ENCODE data around the gene ERCC6. TPM values are rescaled to one million over a fixed set of nuclear protein-coding genes. Genes with fewer than 3 reads are reported as not detected.

The ERCC6 gene
- total RNA-seq: 16.2 TPM

DNA sequence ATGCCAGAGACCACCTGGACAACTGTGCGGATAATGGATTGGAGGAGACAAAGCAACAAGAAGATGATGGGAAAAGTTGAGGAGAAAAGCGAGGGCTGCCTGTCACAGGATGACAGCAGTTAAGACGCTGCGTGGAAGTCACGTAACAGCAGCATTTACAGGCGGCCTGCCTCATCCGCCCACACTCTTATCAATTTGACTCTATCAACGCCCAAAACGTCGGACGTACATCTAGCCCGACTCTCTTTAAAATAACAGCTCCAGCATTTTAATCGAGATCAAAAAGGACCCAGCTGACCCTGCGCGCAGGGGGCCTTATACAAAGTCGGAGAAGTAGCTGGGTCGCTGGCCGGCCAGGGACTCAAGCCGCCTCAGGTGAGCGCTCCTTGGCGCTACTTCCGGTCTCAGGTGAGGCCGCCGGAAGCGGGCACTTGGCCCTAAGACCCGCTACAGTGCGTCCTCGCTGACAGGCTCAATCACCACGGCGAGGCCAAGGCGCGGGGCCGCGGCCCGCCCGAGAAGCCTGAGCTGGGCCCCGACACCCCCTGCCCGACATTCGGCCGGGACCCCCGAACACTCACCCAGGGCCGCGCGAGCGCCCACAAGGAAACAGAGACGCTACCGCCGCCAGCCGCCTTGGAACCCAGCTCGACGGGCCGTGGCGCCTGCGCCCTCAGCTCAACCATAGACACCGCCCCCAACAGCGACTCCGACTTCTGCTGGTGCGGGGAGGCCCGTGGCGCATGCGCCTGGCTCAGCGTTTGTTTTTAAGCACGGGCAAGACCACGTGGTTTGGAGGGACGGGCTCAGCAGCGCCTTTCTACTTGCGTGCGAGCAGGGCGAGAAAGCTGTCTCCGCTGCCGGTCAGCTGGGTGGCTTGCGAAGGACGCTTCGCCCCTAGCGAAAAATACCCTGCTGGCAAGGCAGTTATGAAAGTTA, at the start of gene ERCC6:
Gene ERCC6, minus strand, starts transcription at position 741 of the 939 bp plus-strand sequence.
- intact Hi-C loops (cut with DNase I): loop anchor here (5.0 to 10.0 kb wide), 2 partner anchors 54 to 424 kb away; partner anchors contain the start of gene VSTM4
- Histone ChIP-seq H3K4me3 (peak within 1 kb of the TSS; percentile 74 to 86), H3K27ac (peak within 1 kb of the TSS; percentile 87 to 94), H3K27me3 (no peaks in the 10 kb centered on the region), H3K36me3 (no peaks in the 10 kb centered on the region), H3K9me3 (no peaks in the 10 kb centered on the region), H3K4me1 (peaks cover 11 to 35% of the 10 kb centered on the region in 2 donors)
- DNase-seq (ENCODE audit: low spot score in 2 of 2): peak; percentile 92 to 99
- TF ChIP-seq, protein P1, sequence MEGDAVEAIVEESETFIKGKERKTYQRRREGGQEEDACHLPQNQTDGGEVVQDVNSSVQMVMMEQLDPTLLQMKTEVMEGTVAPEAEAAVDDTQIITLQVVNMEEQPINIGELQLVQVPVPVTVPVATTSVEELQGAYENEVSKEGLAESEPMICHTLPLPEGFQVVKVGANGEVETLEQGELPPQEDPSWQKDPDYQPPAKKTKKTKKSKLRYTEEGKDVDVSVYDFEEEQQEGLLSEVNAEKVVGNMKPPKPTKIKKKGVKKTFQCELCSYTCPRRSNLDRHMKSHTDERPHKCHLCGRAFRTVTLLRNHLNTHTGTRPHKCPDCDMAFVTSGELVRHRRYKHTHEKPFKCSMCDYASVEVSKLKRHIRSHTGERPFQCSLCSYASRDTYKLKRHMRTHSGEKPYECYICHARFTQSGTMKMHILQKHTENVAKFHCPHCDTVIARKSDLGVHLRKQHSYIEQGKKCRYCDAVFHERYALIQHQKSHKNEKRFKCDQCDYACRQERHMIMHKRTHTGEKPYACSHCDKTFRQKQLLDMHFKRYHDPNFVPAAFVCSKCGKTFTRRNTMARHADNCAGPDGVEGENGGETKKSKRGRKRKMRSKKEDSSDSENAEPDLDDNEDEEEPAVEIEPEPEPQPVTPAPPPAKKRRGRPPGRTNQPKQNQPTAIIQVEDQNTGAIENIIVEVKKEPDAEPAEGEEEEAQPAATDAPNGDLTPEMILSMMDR (IDR thresholded peaks at IDR 0.05): peak in 2 of 3 experiments; percentile 12 to 13

GRCh38 chr10:49587981-49588380, 49.1 kb upstream of the ERCC6 start:
- intact Hi-C loops (cut with DNase I): no loop called here
- TF ChIP-seq, protein P1 (IDR thresholded peaks at IDR 0.05): no peak

GRCh38 chr10:49585387-49585786, 46.5 kb upstream of the ERCC6 start:
- TF ChIP-seq, protein P1 (IDR thresholded peaks at IDR 0.05): no peak
- DNase-seq (ENCODE audit: low spot score in 2 of 2): no peak

More at GRCh38 chr10:49587981-49588380, 49.1 kb upstream of the ERCC6 start:
- Histone ChIP-seq H3K36me3 (no peaks in the 10 kb centered on the region), H3K4me1 (no peaks in the 10 kb centered on the region), H3K27me3 (no peaks in the 10 kb centered on the region), H3K9me3 (no peaks in the 10 kb centered on the region), H3K27ac (no peak overlapping the region), H3K4me3 (no peak overlapping the region)
- DNase-seq (ENCODE audit: low spot score in 2 of 2): no peak

GRCh38 chr10:49579621-49580020, 40.7 kb upstream of the ERCC6 start:
- intact Hi-C loops (cut with DNase I): no loop called here
- DNase-seq (ENCODE audit: low spot score in 2 of 2): no peak
- no peaks in the 10 kb centered on the region for H3K36me3 ChIP-seq
- H3K27me3 ChIP-seq: no peaks in the 10 kb centered on the region
- TF ChIP-seq, protein P1 (IDR thresholded peaks at IDR 0.05): no peak
- no peaks in the 10 kb centered on the region for H3K9me3 ChIP-seq
- H3K4me3 ChIP-seq: no peak overlapping the region
- no peaks in the 10 kb centered on the region for H3K4me1 ChIP-seq
- H3K27ac ChIP-seq: peak overlapping the region; percentile 1 to 62

More at GRCh38 chr10:49585387-49585786, 46.5 kb upstream of the ERCC6 start:
- Histone ChIP-seq H3K4me1 (no peaks in the 10 kb centered on the region), H3K36me3 (no peaks in the 10 kb centered on the region), H3K27me3 (no peaks in the 10 kb centered on the region), H3K4me3 (no peak overlapping the region), H3K27ac (no peak overlapping the region), H3K9me3 (no peaks in the 10 kb centered on the region)
- intact Hi-C loops (cut with DNase I): no loop called here

DNA sequence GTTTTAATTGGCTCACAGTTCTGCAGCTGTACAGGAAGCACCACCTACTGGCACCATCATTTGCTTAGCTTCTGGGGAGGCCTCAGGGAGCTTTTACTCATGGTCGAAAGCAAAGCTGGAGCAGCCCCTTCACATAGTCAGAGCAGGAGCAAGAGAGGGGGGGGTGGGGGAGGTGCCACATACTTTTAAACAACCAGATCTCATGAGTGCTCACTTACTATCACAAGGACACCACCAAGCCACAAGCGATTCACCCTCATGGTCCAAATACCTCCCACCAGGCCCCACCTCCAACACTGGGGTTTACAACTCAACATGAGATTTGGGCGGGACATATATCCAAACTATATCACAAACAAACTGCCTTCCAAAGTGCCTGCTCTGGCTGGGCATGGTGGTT, 39.5 kb upstream of the ERCC6 start:
- no peaks in the 10 kb centered on the region for H3K4me1 ChIP-seq
- no peaks in the 10 kb centered on the region for H3K36me3 ChIP-seq
- no peak overlapping the region for H3K4me3 ChIP-seq
- no peaks in the 10 kb centered on the region for H3K27me3 ChIP-seq
- H3K9me3 ChIP-seq: no peaks in the 10 kb centered on the region
- intact Hi-C loops (cut with DNase I): no loop called here
- H3K27ac ChIP-seq: no peak overlapping the region
- TF ChIP-seq, protein P1 (IDR thresholded peaks at IDR 0.05): no peak
- no peak for DNase-seq (ENCODE audit: low spot score in 2 of 2)
